ENCODE results near the gene TMEM40. TPM values are rescaled to one million over a fixed set of nuclear protein-coding genes. Genes with fewer than 3 reads are reported as not detected.
A peak's percentile ranks its signal among the peaks of the same experiment; 100 is the strongest.
"Not testable (repeated sequence)": the region's sequence is repeated elsewhere in the genome, so short reads cannot be mapped to it uniquely, and the experiment has no call there.

TMEM40 gene
- total RNA-seq, 1 donor from 2014 or later = not detected

- DNase-seq (ENCODE audit: low read depth, low spot score) = no peak
These were observed 18.1 kb upstream of the TMEM40 start for GRCh38 chr3:12777171-12777570.

GRCh38 chr3:12775970-12776369, 16.9 kb upstream of the TMEM40 start:
- not testable (repeated sequence) for DNase-seq (ENCODE audit: low read depth, low spot score)

GRCh38 chr3:12775226-12775625, 16.2 kb upstream of the TMEM40 start:
- no peak for DNase-seq (ENCODE audit: low read depth, low spot score)

- DNase-seq (ENCODE audit: low read depth, low spot score) = no peak
These were observed 15.6 kb upstream of the TMEM40 start for GRCh38 chr3:12774619-12775018.

- DNase-seq (ENCODE audit: low read depth, low spot score) = no peak
These were observed 14.6 kb upstream of the TMEM40 start for GRCh38 chr3:12773710-12774086.

GRCh38 chr3:12773030-12773709, 14.1 kb upstream of the TMEM40 start:
- no peak for DNase-seq (ENCODE audit: low read depth, low spot score)

- no peak for DNase-seq (ENCODE audit: low read depth, low spot score)
These were observed 13.4 kb upstream of the TMEM40 start for GRCh38 chr3:12772462-12772861.

- no peak for DNase-seq (ENCODE audit: low read depth, low spot score)
These were observed 12.2 kb upstream of the TMEM40 start for GRCh38 chr3:12771236-12771635.

- DNase-seq (ENCODE audit: low read depth, low spot score) = no peak
These were observed 10.7 kb upstream of the TMEM40 start for GRCh38 chr3:12769761-12770160.

GRCh38 chr3:12768579-12769527, 9.8 kb upstream of the TMEM40 start:
- no peak for DNase-seq (ENCODE audit: low read depth, low spot score)

- DNase-seq (ENCODE audit: low read depth, low spot score) = no peak
These were observed 7.5 kb upstream of the TMEM40 start for GRCh38 chr3:12766541-12766940.

GRCh38 chr3:12764171-12764776, 5.2 kb upstream of the TMEM40 start:
- DNase-seq (ENCODE audit: low read depth, low spot score) = no peak

- DNase-seq (ENCODE audit: low read depth, low spot score) = no peak
These were observed 870 bp upstream of the TMEM40 start for GRCh38 chr3:12759693-12760565.

GRCh38 chr3:12758025-12758781, 856 bp downstream of the TMEM40 start:
- DNase-seq (ENCODE audit: low read depth, low spot score) = peak; percentile 19

- no peak for DNase-seq (ENCODE audit: low read depth, low spot score)
These were observed 2.4 kb downstream of the TMEM40 start for GRCh38 chr3:12756635-12757034.

- DNase-seq (ENCODE audit: low read depth, low spot score) = no peak
These were observed 2.9 kb downstream of the TMEM40 start for GRCh38 chr3:12756175-12756574.

- DNase-seq (ENCODE audit: low read depth, low spot score) = no peak
These were observed 3.3 kb downstream of the TMEM40 start for GRCh38 chr3:12755754-12756153.

- no peak for DNase-seq (ENCODE audit: low read depth, low spot score)
These were observed 4.7 kb downstream of the TMEM40 start for GRCh38 chr3:12754313-12754712.

- DNase-seq (ENCODE audit: low read depth, low spot score) = no peak
These were observed 5.6 kb downstream of the TMEM40 start for GRCh38 chr3:12753275-12754028.

GRCh38 chr3:12752809-12753208, 6.2 kb downstream of the TMEM40 start:
- no peak for DNase-seq (ENCODE audit: low read depth, low spot score)

Measured in pulmonary artery endothelial cell (primary cell).